GM21423 (cell line): ENCODE data around the gene SLC6A11.

Source experiments
- ATAC-seq: cut with Tn5 transposase; IDR thresholded peaks from one replicate; pipeline ENCODE4 v1.9.1; 2021; ENCODE audit warnings: mild to moderate bottlenecking, moderate library complexity; ENCODE audit not compliant: unreplicated experiment

SLC6A11 gene

GRCh38 chr3:10837849-10838248 is 21.8 kb downstream of the SLC6A11 start:
- no peak for ATAC-seq

GRCh38 chr3:10839167-10839566 is 23.1 kb downstream of the SLC6A11 start:
- no peak for ATAC-seq

- ATAC-seq = no peak
Measured at GRCh38 chr3:10841100-10841499, 25.1 kb downstream of the SLC6A11 start.

GRCh38 chr3:10843378-10843777 is 27.4 kb downstream of the SLC6A11 start:
- no peak for ATAC-seq

- no peak for ATAC-seq
Measured at GRCh38 chr3:10845001-10845761, 29.2 kb downstream of the SLC6A11 start.

- no peak for ATAC-seq
Measured at GRCh38 chr3:10845839-10846656, 30.0 kb downstream of the SLC6A11 start.

GRCh38 chr3:10846657-10846975 is 30.6 kb downstream of the SLC6A11 start:
- no peak for ATAC-seq

GRCh38 chr3:10848261-10848660 is 32.2 kb downstream of the SLC6A11 start:
- ATAC-seq = no peak

- ATAC-seq = no peak
Measured at GRCh38 chr3:10852066-10852808, 36.2 kb downstream of the SLC6A11 start.

- no peak for ATAC-seq
Measured at GRCh38 chr3:10855083-10855870, 39.2 kb downstream of the SLC6A11 start.

- ATAC-seq = no peak
Measured at GRCh38 chr3:10855871-10856662, 40.0 kb downstream of the SLC6A11 start.

- ATAC-seq = no peak
Measured at GRCh38 chr3:10857235-10857634, 41.2 kb downstream of the SLC6A11 start.

GRCh38 chr3:10858091-10858490 is 42.1 kb downstream of the SLC6A11 start:
- no peak for ATAC-seq

- no peak for ATAC-seq
Measured at GRCh38 chr3:10867384-10867783, 51.4 kb downstream of the SLC6A11 start.

GRCh38 chr3:10869460-10869859 is 53.4 kb downstream of the SLC6A11 start:
- no peak for ATAC-seq

GRCh38 chr3:10870296-10870695 is 54.3 kb downstream of the SLC6A11 start:
- no peak for ATAC-seq

GRCh38 chr3:10873415-10873814 is 57.4 kb downstream of the SLC6A11 start:
- no peak for ATAC-seq

GRCh38 chr3:10875914-10876313 is 59.9 kb downstream of the SLC6A11 start:
- no peak for ATAC-seq

- no peak for ATAC-seq
Measured at GRCh38 chr3:10876661-10877060, 60.6 kb downstream of the SLC6A11 start.

- no peak for ATAC-seq
Measured at GRCh38 chr3:10882851-10883250, 66.8 kb downstream of the SLC6A11 start.
